ENCODE results near the gene MAMLD1. TPM values are rescaled to one million over a fixed set of nuclear protein-coding genes. Genes with fewer than 3 reads are reported as not detected.

Gene MAMLD1
- total and polyA plus RNA-seq, 9 of the 15 experiments (the other 6 are each of a cell fraction or from before 2014, with no cell fraction given), result 0.12 to 0.18 TPM; not detected in 7

DNA sequence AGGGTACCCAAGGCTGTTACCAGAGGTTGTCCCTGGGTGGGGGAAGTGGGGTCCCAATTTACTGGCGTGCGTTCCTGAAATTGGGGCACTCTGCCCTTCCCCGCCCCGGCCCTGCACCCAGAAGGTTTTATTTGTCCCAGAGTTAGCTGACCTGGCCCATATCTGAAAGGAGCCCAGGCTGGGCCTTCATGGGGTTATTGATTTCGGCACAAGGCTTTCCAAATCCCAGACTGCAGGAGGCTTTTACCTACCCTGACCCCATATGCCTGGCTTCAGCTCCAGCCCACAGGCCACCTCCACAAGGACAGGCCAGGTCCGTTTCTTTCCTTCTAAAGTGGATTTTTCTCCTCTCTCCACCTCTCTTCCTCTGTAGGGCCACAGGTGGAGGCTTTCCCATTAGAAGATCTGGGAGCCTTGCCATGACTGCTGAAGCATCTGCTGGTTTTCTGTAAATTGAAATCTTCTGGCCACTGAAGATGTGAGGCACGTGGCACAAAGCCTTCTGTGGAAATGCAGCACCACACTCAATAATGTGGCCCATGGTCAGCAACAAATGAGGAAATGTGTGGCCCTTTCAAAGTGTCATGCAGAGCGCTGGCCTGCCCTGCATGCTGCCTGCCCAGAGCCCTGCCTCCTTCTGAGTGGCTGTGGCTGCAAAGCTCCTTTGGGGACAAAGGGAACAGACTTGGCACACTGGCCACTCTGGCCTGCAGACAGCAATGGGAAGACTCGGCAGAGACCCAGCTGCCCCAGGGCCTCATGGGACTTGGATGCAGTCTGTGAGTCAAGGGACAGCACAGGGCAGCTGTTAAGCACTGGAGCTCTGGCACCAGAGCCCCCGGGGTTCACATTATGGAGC lies 162.2 kb downstream of the MAMLD1 start (continued):
- TF ChIP-seq, protein P1, sequence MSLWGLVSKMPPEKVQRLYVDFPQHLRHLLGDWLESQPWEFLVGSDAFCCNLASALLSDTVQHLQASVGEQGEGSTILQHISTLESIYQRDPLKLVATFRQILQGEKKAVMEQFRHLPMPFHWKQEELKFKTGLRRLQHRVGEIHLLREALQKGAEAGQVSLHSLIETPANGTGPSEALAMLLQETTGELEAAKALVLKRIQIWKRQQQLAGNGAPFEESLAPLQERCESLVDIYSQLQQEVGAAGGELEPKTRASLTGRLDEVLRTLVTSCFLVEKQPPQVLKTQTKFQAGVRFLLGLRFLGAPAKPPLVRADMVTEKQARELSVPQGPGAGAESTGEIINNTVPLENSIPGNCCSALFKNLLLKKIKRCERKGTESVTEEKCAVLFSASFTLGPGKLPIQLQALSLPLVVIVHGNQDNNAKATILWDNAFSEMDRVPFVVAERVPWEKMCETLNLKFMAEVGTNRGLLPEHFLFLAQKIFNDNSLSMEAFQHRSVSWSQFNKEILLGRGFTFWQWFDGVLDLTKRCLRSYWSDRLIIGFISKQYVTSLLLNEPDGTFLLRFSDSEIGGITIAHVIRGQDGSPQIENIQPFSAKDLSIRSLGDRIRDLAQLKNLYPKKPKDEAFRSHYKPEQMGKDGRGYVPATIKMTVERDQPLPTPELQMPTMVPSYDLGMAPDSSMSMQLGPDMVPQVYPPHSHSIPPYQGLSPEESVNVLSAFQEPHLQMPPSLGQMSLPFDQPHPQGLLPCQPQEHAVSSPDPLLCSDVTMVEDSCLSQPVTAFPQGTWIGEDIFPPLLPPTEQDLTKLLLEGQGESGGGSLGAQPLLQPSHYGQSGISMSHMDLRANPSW (CRISPR knock-in tag; IDR thresholded peaks at IDR 0.05), result no peak
- TF ChIP-seq ZNF263 (CRISPR knock-in tag; IDR thresholded peaks at IDR 0.05; ENCODE audit: borderline replicate concordance) (no peak), NEUROD1 (IDR thresholded peaks at IDR 0.05; ENCODE audit: borderline replicate concordance, low read depth, low read length, partially characterized antibody) (no peak), CBX3 (IDR thresholded peaks at IDR 0.05; ENCODE audit: borderline replicate concordance in 1 of 2, low read length in 2 of 2) (no peak), ZFP30 (CRISPR knock-in tag; IDR thresholded peaks at IDR 0.05; ENCODE audit: borderline replicate concordance) (no peak), HDAC6 (IDR thresholded peaks at IDR 0.05; ENCODE audit: low read depth, low read length) (no peak)
- TF ChIP-seq, protein P2, sequence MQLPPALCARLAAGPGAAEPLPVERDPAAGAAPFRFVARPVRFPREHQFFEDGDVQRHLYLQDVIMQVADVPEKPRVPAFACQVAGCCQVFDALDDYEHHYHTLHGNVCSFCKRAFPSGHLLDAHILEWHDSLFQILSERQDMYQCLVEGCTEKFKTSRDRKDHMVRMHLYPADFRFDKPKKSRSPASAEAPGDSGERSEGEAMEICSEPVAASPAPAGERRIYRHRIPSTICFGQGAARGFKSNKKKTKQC (CRISPR knock-in tag; IDR thresholded peaks at IDR 0.05), result no peak

Data from K562 (cell line).